Measurements from ENCODE around the gene NCBP1. TPM values are rescaled to one million over a fixed set of nuclear protein-coding genes. Genes with fewer than 3 reads are reported as not detected.
"Not testable (repeated sequence)": the region's sequence is repeated elsewhere in the genome, so short reads cannot be mapped to it uniquely, and the experiment has no call there.

Gene NCBP1
- 10 to 100 TPM; 41.4 to 43.6 TPM for total RNA-seq
- 10 to 100 TPM; 17.9 to 19.7 (median 18.1) TPM for polyA plus RNA-seq
- 59.9 to 128 (median 87.8) reads per million in 6 experiments for total RNA-seq

GRCh38 chr9:97632985-97633858 lies at the start of gene NCBP1, which contains the start of gene TSTD2:
Gene NCBP1, plus strand, starts transcription at chr9:97633821. Its CDS starts 61 bp downstream, at chr9:97633882.
Gene TSTD2, minus strand, starts transcription at chr9:97633368. Its CDS starts 5,806 bp downstream, at chr9:97627562.
- peak within 1 kb of the TSS; percentile 90 to 100 (median 98) for H3K4me3 Mint-ChIP-seq
- no peaks in the 10 kb centered on the region for H3K27me3 Mint-ChIP-seq
- H3K27ac Mint-ChIP-seq = peak within 1 kb of the TSS; percentile 95 to 100 (median 99)
- DNase-seq = peak; percentile 89 to 98 (median 96)
- peaks cover 40 to 77% (median 61%) of the 10 kb centered on the region in 4 donors for H3K4me1 Mint-ChIP-seq
- ATAC-seq = peak; percentile 87 to 90
- no peaks in the 10 kb centered on the region for H3K9me3 Mint-ChIP-seq
- peaks cover 0 to 16% (median 0%) of the 10 kb centered on the region in 3 donors for H3K36me3 Mint-ChIP-seq
- POLR2A ChIA-PET = interaction anchor here (0.7 to 4.8 kb wide), 18 partner anchors 13 to 1067 kb away, joined by 3 to 30 read pairs (median 4); partner anchors contain the start of genes ANP32B, CORO2A, TBC1D2 and TDRD7

- POLR2A ChIA-PET, H3K4me1 Mint-ChIP-seq, ATAC-seq, H3K4me3 Mint-ChIP-seq, H3K27ac Mint-ChIP-seq, DNase-seq, H3K27me3 Mint-ChIP-seq: not testable (repeated sequence)
- Mint-ChIP-seq H3K9me3 (peaks cover 0 to 25% (median 9%) of the 10 kb centered on the region in 9 donors), H3K36me3 (peaks cover 6 to 15% (median 10%) of the 10 kb centered on the region in 3 donors)
Measured at GRCh38 chr9:97584778-97585177, 48.8 kb upstream of the NCBP1 start.

- H3K4me1 Mint-ChIP-seq, POLR2A ChIA-PET, DNase-seq, H3K27ac Mint-ChIP-seq, H3K4me3 Mint-ChIP-seq, H3K27me3 Mint-ChIP-seq, ATAC-seq: not testable (repeated sequence)
- Mint-ChIP-seq H3K9me3 (peaks cover 0 to 19% (median 6%) of the 10 kb centered on the region in 9 donors), H3K36me3 (peaks cover 10 to 12% (median 10%) of the 10 kb centered on the region in 3 donors)
Measured at GRCh38 chr9:97586909-97587308, 46.7 kb upstream of the NCBP1 start.

- H3K27me3 Mint-ChIP-seq = peaks cover 0 to 3% (median 0%) of the 10 kb centered on the region in 5 donors
- no peak for DNase-seq
- no peak for ATAC-seq
- peaks cover 0 to 14% (median 6%) of the 10 kb centered on the region in 9 donors for H3K9me3 Mint-ChIP-seq
- POLR2A ChIA-PET = no interaction called here
- no peak overlapping the region for H3K27ac Mint-ChIP-seq
- peaks cover 12 to 20% (median 13%) of the 10 kb centered on the region in 3 donors for H3K36me3 Mint-ChIP-seq
- peaks cover 0 to 4% (median 0%) of the 10 kb centered on the region in 4 donors for H3K4me1 Mint-ChIP-seq
- H3K4me3 Mint-ChIP-seq = no peak overlapping the region
Measured at GRCh38 chr9:97591535-97591934, 42.1 kb upstream of the NCBP1 start.

- H3K9me3 Mint-ChIP-seq = peaks cover 0 to 9% (median 6%) of the 10 kb centered on the region in 9 donors
- peaks cover 0 to 4% (median 1%) of the 10 kb centered on the region in 4 donors for H3K4me1 Mint-ChIP-seq
- H3K27ac Mint-ChIP-seq = no peak overlapping the region
- H3K4me3 Mint-ChIP-seq = no peak overlapping the region
- POLR2A ChIA-PET = no interaction called here
- peaks cover 0 to 3% (median 0%) of the 10 kb centered on the region in 5 donors for H3K27me3 Mint-ChIP-seq
- no peak for DNase-seq
- H3K36me3 Mint-ChIP-seq = peaks cover 9 to 20% (median 9%) of the 10 kb centered on the region in 3 donors
- ATAC-seq = no peak
Measured at GRCh38 chr9:97592126-97592525, 41.5 kb upstream of the NCBP1 start.

- Mint-ChIP-seq H3K27me3 (peaks cover 0 to 3% (median 0%) of the 10 kb centered on the region in 5 donors), H3K4me3 (no peak overlapping the region), H3K27ac (peak overlapping the region in 1 of 10 donors; percentile 82), H3K4me1 (peaks cover 5 to 9% (median 6%) of the 10 kb centered on the region in 4 donors), H3K36me3 (peaks cover 0 to 14% (median 3%) of the 10 kb centered on the region in 3 donors), H3K9me3 (no peaks in the 10 kb centered on the region)
- POLR2A ChIA-PET = interaction anchor here (1.5 kb wide), 1 partner anchor 19 kb away, joined by 5 read pairs; no protein-coding TSS in a partner anchor
- no peak for ATAC-seq
- DNase-seq = no peak
Measured at GRCh38 chr9:97593960-97594359, 39.7 kb upstream of the NCBP1 start.

- no peaks in the 10 kb centered on the region for H3K9me3 Mint-ChIP-seq
- DNase-seq (no peak), ATAC-seq (no peak)
- peaks cover 5 to 9% (median 6%) of the 10 kb centered on the region in 4 donors for H3K4me1 Mint-ChIP-seq
- H3K4me3 Mint-ChIP-seq = no peak overlapping the region
- POLR2A ChIA-PET = interaction anchor here (1.5 kb wide), 1 partner anchor 19 kb away, joined by 5 read pairs; no protein-coding TSS in a partner anchor
- H3K27ac Mint-ChIP-seq = no peak overlapping the region
- peaks cover 0 to 14% (median 3%) of the 10 kb centered on the region in 3 donors for H3K36me3 Mint-ChIP-seq
- peaks cover 0 to 3% (median 0%) of the 10 kb centered on the region in 5 donors for H3K27me3 Mint-ChIP-seq
Measured at GRCh38 chr9:97594381-97594921, 39.2 kb upstream of the NCBP1 start.

- peak overlapping the region in 2 of 10 donors; percentile 33 to 45 for H3K27ac Mint-ChIP-seq
- peaks cover 5 to 9% (median 6%) of the 10 kb centered on the region in 4 donors for H3K4me1 Mint-ChIP-seq
- no peak for ATAC-seq
- no peaks in the 10 kb centered on the region for H3K27me3 Mint-ChIP-seq
- H3K36me3 Mint-ChIP-seq = peaks cover 0 to 30% (median 3%) of the 10 kb centered on the region in 3 donors
- no peak for DNase-seq
- POLR2A ChIA-PET = no interaction called here
- H3K9me3 Mint-ChIP-seq = no peaks in the 10 kb centered on the region
- H3K4me3 Mint-ChIP-seq = no peak overlapping the region
Measured at GRCh38 chr9:97596906-97597305, 36.7 kb upstream of the NCBP1 start.

- H3K9me3 Mint-ChIP-seq = no peaks in the 10 kb centered on the region
- no peaks in the 10 kb centered on the region for H3K27me3 Mint-ChIP-seq
- POLR2A ChIA-PET = interaction anchor here (0.7 to 1.6 kb wide), 4 partner anchors 9 to 742 kb away, joined by 4 to 5 read pairs (median 5); partner anchors contain the start of genes NCBP1 and TSTD2
- ATAC-seq (peak; percentile 93 to 98), DNase-seq (peak; percentile 38 to 86 (median 66))
- H3K36me3 Mint-ChIP-seq = peaks cover 0 to 43% (median 5%) of the 10 kb centered on the region in 3 donors
- H3K27ac Mint-ChIP-seq = peak overlapping the region; percentile 0 to 82 (median 40)
- H3K4me1 Mint-ChIP-seq = peaks cover 5 to 9% (median 7%) of the 10 kb centered on the region in 4 donors
- peak overlapping the region; percentile 45 to 76 (median 66) for H3K4me3 Mint-ChIP-seq
Measured at GRCh38 chr9:97598461-97599288, 34.9 kb upstream of the NCBP1 start.

GRCh38 chr9:97599314-97599846 lies 34.2 kb upstream of the NCBP1 start:
- ATAC-seq = no peak
- Mint-ChIP-seq H3K27me3 (no peaks in the 10 kb centered on the region), H3K9me3 (no peaks in the 10 kb centered on the region), H3K4me1 (peaks cover 5 to 9% (median 7%) of the 10 kb centered on the region in 4 donors), H3K27ac (peak overlapping the region in 2 of 10 donors; percentile 0 to 21), H3K36me3 (peaks cover 0 to 48% (median 5%) of the 10 kb centered on the region in 3 donors), H3K4me3 (no peak overlapping the region)
- POLR2A ChIA-PET = interaction anchor here (0.7 to 1.6 kb wide), 3 partner anchors 25 to 743 kb away, joined by 4 to 5 read pairs (median 5); partner anchors contain the start of genes NCBP1 and TSTD2
- DNase-seq = no peak

GRCh38 chr9:97600531-97601227 lies 32.9 kb upstream of the NCBP1 start:
- Mint-ChIP-seq H3K27ac (peak overlapping the region in 1 of 10 donors; percentile 35), H3K4me3 (no peak overlapping the region), H3K9me3 (no peaks in the 10 kb centered on the region), H3K27me3 (no peaks in the 10 kb centered on the region), H3K36me3 (peaks cover 0 to 61% (median 7%) of the 10 kb centered on the region in 3 donors), H3K4me1 (peaks cover 5 to 9% (median 7%) of the 10 kb centered on the region in 4 donors)
- ATAC-seq (no peak), DNase-seq (no peak)
- POLR2A ChIA-PET = no interaction called here
